Prostate gland (tissue), 2 donors: Measurements from ENCODE around the gene TSFM.

Source experiments
- POLR2A ChIP-seq: fragments of 450-650 bp; IDR thresholded peaks from one replicate; pipeline ENCODE4 v1.6.1; 2016; ENCODE audit warnings: antibody characterized with exemption, mild to moderate bottlenecking
- TF ChIP-seq, protein P1 (sequence below), 4 experiments: fragments of 200-600 bp in 2 of 4; fragments of 450-650 bp in 2 of 4; sonication (generic) in 2 of 4; IDR thresholded peaks; 1 replicate in 3 of 4; 2 replicates in 1 of 4; pipeline ENCODE4 v1.5.1; 2016 to 2019; ENCODE audit warnings: antibody characterized with exemption in 4 of 4, mild to moderate bottlenecking in 2 of 4, moderate library complexity in 2 of 4

DNA sequence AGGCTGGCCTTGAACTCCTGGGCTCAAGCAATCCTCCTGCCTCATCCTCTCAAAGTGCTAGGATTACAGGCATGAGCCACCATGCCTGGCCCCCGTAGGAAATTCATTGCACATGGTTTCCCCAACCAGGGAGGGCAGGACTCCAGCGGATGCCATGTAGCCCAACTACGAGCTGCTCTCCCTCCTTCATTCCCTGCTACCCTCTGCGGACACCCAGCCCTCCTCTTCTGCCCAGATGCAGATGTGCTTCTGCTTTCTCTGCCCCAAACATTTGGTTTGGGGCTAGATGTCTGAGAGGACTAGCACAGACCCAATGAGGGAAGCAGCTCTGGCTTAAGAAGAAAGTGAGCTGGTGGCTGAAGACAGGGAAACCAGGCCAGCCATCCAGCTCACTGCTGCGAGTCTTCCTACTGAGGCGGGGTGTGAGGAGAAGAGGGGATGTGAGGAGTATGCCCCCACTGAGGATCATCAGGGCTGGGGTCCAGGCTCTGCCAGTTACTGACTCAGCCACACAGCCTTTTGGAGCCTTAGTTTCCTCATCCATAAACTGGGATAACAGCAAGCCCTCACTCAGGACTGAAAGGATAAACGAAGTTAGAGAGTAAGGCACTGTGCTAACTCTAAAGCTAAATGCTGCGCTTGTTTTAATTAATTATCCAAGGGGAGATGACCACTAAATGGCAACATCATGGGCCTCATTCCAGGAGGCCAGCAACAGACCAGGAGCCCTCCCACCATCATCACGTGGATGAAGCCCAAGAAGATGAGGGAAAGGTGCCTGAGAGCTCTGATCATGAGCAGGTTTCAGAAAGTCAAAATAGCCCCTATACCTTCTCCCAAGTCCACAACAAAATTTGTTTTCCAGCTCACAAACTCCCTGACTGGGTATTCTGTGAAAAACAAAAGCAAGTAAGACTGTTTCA lies 53.0 kb downstream of the TSFM start:
- TF ChIP-seq, protein P1, sequence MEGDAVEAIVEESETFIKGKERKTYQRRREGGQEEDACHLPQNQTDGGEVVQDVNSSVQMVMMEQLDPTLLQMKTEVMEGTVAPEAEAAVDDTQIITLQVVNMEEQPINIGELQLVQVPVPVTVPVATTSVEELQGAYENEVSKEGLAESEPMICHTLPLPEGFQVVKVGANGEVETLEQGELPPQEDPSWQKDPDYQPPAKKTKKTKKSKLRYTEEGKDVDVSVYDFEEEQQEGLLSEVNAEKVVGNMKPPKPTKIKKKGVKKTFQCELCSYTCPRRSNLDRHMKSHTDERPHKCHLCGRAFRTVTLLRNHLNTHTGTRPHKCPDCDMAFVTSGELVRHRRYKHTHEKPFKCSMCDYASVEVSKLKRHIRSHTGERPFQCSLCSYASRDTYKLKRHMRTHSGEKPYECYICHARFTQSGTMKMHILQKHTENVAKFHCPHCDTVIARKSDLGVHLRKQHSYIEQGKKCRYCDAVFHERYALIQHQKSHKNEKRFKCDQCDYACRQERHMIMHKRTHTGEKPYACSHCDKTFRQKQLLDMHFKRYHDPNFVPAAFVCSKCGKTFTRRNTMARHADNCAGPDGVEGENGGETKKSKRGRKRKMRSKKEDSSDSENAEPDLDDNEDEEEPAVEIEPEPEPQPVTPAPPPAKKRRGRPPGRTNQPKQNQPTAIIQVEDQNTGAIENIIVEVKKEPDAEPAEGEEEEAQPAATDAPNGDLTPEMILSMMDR (IDR thresholded peaks at IDR 0.05) = no peak
- TF ChIP-seq POLR2A = no peak
